ENCODE data around the gene FAM50B. TPM values are rescaled to one million over a fixed set of nuclear protein-coding genes. Genes with fewer than 3 reads are reported as not detected.

FAM50B gene
- total RNA-seq, 1 donor from 2014 or later: 3.6 TPM

Other genes starting within 250 kb of the FAM50B start
- 7.5 TPM for gene PXDC1, start 97.7 kb upstream of the FAM50B start, total RNA-seq (ENCODE audit: unreplicated experiment)
- gene FAM217A, start 229.8 kb downstream of the FAM50B start, total RNA-seq (ENCODE audit: unreplicated experiment): not detected

All from glutamatergic neuron (in vitro differentiated cells).